DOHH2 (cell line): Measurements from ENCODE around the gene EID2B.

ENCODE experiments used
- H3F3A ChIP-seq: fragments of 200-600 bp; sonication (generic), shearing (Covaris generic); 2 replicates; pipeline ENCODE4 v1.6.0; 2016; ENCODE audit warnings: antibody characterized with exemption, mild to moderate bottlenecking; ENCODE audit not compliant: control insufficient read depth, insufficient read depth
- H3K27ac ChIP-seq: fragments of 200-600 bp; sonication (generic); 2 replicates; pipeline ENCODE4 v1.5.1; 2014; ENCODE audit warnings: low read depth, mild to moderate bottlenecking, low read length, moderate library complexity
- H3K27me3 ChIP-seq: fragments of 200-600 bp; sonication (generic); 2 replicates; pipeline ENCODE4 v1.6.1; 2014; ENCODE audit warnings: mild to moderate bottlenecking, low read length, mixed read lengths; ENCODE audit not compliant: control insufficient read depth
- H3K36me3 ChIP-seq: fragments of 200-600 bp; sonication (generic); 2 replicates; pipeline ENCODE4 v1.6.1; 2014; ENCODE audit warnings: mild to moderate bottlenecking, low read length, moderate library complexity, mixed read lengths; ENCODE audit not compliant: control insufficient read depth
- H3K4me1 ChIP-seq: fragments of 200-600 bp; sonication (generic); 2 replicates; pipeline ENCODE4 v1.6.1; 2014; ENCODE audit warnings: mild to moderate bottlenecking, low read length, mixed read lengths; ENCODE audit not compliant: control insufficient read depth
- H3K4me2 ChIP-seq: fragments of 200-600 bp; sonication (generic); 2 replicates; pipeline ENCODE4 v1.6.0; 2014; ENCODE audit warnings: mild to moderate bottlenecking, low read length, moderate library complexity
- H3K4me3 ChIP-seq: fragments of 200-600 bp; sonication (generic); 2 replicates; pipeline ENCODE4 v1.5.1; 2014; ENCODE audit warnings: mild to moderate bottlenecking, low read length, mixed read lengths
- H3K79me2 ChIP-seq: fragments of 200-600 bp; sonication (generic); 2 replicates; pipeline ENCODE4 v1.6.1; 2014; ENCODE audit warnings: mild to moderate bottlenecking, low read length, mixed read lengths; ENCODE audit not compliant: control insufficient read depth
- H3K9me2 ChIP-seq: fragments of 200-600 bp; sonication (generic); replicated peaks from 2 replicates; pipeline ENCODE4 v1.6.1; 2014; ENCODE audit warnings: mild to moderate bottlenecking, low read length, mixed read lengths; ENCODE audit not compliant: control insufficient read depth
- H3K9me3 ChIP-seq: fragments of 200-600 bp; sonication (generic); 2 replicates; pipeline ENCODE4 v1.6.1; 2014; ENCODE audit warnings: antibody characterized with exemption, low read length, mixed read lengths; ENCODE audit not compliant: control insufficient read depth, insufficient read depth
- H4K20me1 ChIP-seq: fragments of 200-600 bp; sonication (generic); 2 replicates; pipeline ENCODE4 v1.6.0; 2014; ENCODE audit warnings: low read depth, mild to moderate bottlenecking, antibody characterized with exemption, low read length, moderate library complexity; ENCODE audit not compliant: control insufficient read depth, insufficient read depth
- CTCF ChIP-seq: fragments of 200-600 bp; sonication (generic); IDR thresholded peaks from one replicate; pipeline ENCODE4 v1.5.1; 2014; ENCODE audit warnings: antibody characterized with exemption, mild to moderate bottlenecking, low read depth, low read length; ENCODE audit not compliant: poor library complexity, severe bottlenecking
- EZH2phosphoT487 ChIP-seq: fragments of 200-600 bp; sonication (generic); IDR thresholded peaks from 2 replicates; pipeline ENCODE4 v1.6.1; 2017; ENCODE audit warnings: borderline replicate concordance, mild to moderate bottlenecking, antibody characterized with exemption, low read length, moderate library complexity, mixed read lengths

Gene EID2B

DNA sequence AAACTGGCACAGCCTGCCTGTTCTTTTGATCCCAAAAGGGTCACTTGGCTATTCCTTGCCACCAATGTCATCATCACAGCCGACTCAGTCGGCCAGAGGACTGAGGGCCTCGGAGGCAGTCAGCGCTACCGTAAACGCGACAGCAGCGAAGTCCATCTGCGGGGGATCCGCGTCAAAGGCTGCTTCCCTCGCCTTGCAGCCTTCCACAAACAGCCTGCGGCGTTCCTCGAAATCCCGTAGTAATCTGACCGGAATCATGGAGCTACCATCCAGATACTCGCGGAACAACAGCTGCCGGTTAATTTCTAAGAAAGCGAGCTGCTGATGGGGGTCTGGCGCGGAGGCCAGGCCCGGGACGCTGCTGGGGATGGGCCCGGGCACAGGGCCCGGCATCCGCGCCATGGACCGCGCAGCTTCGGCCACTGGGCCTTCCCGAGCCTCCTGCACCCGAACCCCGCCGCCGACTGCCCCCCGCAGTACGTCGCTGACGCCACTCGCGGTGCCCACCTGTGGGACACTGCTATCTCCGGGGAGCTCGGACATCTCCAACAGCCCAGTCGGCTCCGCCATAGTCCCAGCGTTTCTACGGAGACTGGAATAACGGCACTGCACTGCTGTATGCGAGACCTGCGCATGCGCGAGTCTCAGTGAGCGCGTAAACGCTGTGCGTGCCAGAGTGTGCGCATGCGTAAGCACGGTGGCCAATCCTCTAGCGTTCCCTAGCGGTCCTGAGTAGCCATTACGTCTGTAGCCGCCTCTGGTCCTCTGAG is at the start of gene EID2B:
Gene EID2B, minus strand, starts transcription at position 620 of the 770 bp plus-strand sequence. Its CDS starts 50 bp downstream, at position 570.
- Histone ChIP-seq H3K4me2 (peak within 1 kb of the TSS; percentile 100), H4K20me1 (no peaks in the 10 kb centered on the region), H3K4me1 (peaks cover 36% of the 10 kb centered on the region), H3K9me3 (no peaks in the 10 kb centered on the region), H3K79me2 (peaks cover 32% of the 10 kb centered on the region), H3K27ac (peak within 1 kb of the TSS; percentile 24; the same call in 1 of the 2 replicates), H3K4me3 (peak within 1 kb of the TSS; percentile 90), H3K9me2 (no peaks in the 10 kb centered on the region), H3K36me3 (peaks cover 5% of the 10 kb centered on the region; the same call in 1 of the 2 replicates), H3K27me3 (no peaks in the 10 kb centered on the region), H3F3A (peaks cover 2% of the 10 kb centered on the region)
- TF ChIP-seq EZH2phosphoT487 (no peak), CTCF (peak; percentile 90)

DNA sequence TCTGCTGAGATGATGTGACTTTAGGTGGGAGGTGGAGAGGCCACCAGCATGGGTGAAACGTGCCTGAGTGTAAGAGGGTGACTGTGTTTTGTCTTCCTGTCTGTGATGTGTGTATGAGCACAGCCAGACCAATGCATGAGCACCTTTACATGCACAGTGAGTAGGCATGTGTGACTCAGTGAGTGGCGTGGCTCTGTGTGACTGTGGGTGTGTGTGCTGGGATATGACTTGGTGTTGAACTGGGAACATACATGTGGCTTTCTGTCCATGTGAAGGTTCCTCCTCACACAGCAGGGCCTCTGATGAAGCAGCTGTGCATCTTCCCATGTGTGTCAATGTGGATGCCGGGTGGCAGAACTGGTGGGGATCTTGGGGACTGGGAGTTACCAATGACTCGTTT is 49.8 kb upstream of the EID2B start:
- H3K27ac ChIP-seq: no peak overlapping the region

DNA sequence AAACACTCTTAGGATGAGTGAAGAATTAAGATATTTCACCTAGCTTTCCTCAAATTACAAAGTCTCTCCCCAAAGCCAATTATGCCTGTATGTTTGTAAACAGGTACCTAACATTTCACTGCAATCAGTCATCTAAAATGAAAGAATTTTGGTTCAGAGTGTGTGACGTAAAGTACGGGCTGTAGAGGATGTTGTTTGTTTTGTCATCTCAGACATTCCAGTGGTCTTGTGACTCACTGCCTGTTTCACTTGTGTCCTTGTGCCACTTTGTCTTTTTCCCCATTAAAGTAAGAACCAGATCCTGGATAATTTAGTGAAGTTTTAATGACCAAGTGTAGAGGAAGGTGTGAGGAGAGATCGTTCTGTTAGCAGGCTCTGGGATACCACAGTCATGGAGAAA is 36.0 kb upstream of the EID2B start:
- H4K20me1 ChIP-seq: no peaks in the 10 kb centered on the region
- no peaks in the 10 kb centered on the region for H3F3A ChIP-seq

More for the DNA sequence above, 49.8 kb upstream of the EID2B start:
- no peaks in the 10 kb centered on the region for H4K20me1 ChIP-seq
- H3K4me2 ChIP-seq: no peak overlapping the region
- no peaks in the 10 kb centered on the region for H3K36me3 ChIP-seq
- no peaks in the 10 kb centered on the region for H3K79me2 ChIP-seq
- no peaks in the 10 kb centered on the region for H3K9me2 ChIP-seq
- TF ChIP-seq CTCF (no peak), EZH2phosphoT487 (no peak)
- no peaks in the 10 kb centered on the region for H3F3A ChIP-seq
- H3K4me3 ChIP-seq: no peak overlapping the region
- H3K4me1 ChIP-seq: no peaks in the 10 kb centered on the region
- H3K27me3 ChIP-seq: peaks cover 32% of the 10 kb centered on the region
- no peaks in the 10 kb centered on the region for H3K9me3 ChIP-seq

More for the DNA sequence above, 36.0 kb upstream of the EID2B start:
- H3K27me3 ChIP-seq: peaks cover 6% of the 10 kb centered on the region
- H3K27ac ChIP-seq: no peak overlapping the region
- H3K9me2 ChIP-seq: no peaks in the 10 kb centered on the region
- no peaks in the 10 kb centered on the region for H3K79me2 ChIP-seq
- no peaks in the 10 kb centered on the region for H3K9me3 ChIP-seq
- H3K4me3 ChIP-seq: no peak overlapping the region
- H3K36me3 ChIP-seq: no peaks in the 10 kb centered on the region
- TF ChIP-seq CTCF (no peak), EZH2phosphoT487 (no peak)
- H3K4me1 ChIP-seq: no peaks in the 10 kb centered on the region
- no peak overlapping the region for H3K4me2 ChIP-seq
